Activated naive CD4-positive, alpha-beta T cell treated with anti-CD3 and anti-CD28 coated beads for 36 hours (primary cell): ENCODE measurements around the gene ALOX12B. TPM values are rescaled to one million over a fixed set of nuclear protein-coding genes. Genes with fewer than 3 reads are reported as not detected.
"Not testable (repeated sequence)": the region's sequence is repeated elsewhere in the genome, so short reads cannot be mapped to it uniquely, and the experiment has no call there.

ENCODE experiments used
- CTCF ChIA-PET: fragments of 350-600 bp; sonication (Branson Sonifier 250); formaldehyde crosslinking; loops from one replicate; lab custom pipeline; 2021; ENCODE audit warnings: antibody characterized with exemption; lab: Charles Lee
- DNase-seq: peaks from one replicate; pipeline ENCODE4 v3.0.0-alpha.2; 2020
- H3K27ac Mint-ChIP-seq: one replicate; pipeline ENCODE4 v1.8.0; 2021; ENCODE audit warnings: mild to moderate bottlenecking, mixed read lengths
- H3K27me3 Mint-ChIP-seq: one replicate; pipeline ENCODE4 v1.8.0; 2021; ENCODE audit warnings: low read depth, mixed read lengths
- H3K36me3 Mint-ChIP-seq: one replicate; pipeline ENCODE4 v1.8.0; 2021; ENCODE audit warnings: low read depth, mixed read lengths
- H3K4me1 Mint-ChIP-seq: one replicate; pipeline ENCODE4 v1.8.0; 2021; ENCODE audit warnings: low read depth, mixed read lengths
- H3K4me3 Mint-ChIP-seq: one replicate; pipeline ENCODE4 v1.8.0; 2021; ENCODE audit warnings: mild to moderate bottlenecking, moderate library complexity, mixed read lengths
- H3K9me3 Mint-ChIP-seq: one replicate; pipeline ENCODE4 v1.8.0; 2021; ENCODE audit warnings: mixed read lengths
- intact Hi-C: fragments of 100-400 bp; cut with micrococcal nuclease; formaldehyde crosslinking; loops from one replicate; pipeline ENCODE4 v1.15.1; 2023
- total RNA-seq, 2 experiments: library from RNA; stranded (reverse); gene quantifications; one replicate each; pipeline ENCODE4 v1.2.3, GENCODE V29; 2021

The ALOX12B gene
- total RNA-seq, 2 experiments from 2014 or later, result 2.0 to 2.1 TPM

DNA sequence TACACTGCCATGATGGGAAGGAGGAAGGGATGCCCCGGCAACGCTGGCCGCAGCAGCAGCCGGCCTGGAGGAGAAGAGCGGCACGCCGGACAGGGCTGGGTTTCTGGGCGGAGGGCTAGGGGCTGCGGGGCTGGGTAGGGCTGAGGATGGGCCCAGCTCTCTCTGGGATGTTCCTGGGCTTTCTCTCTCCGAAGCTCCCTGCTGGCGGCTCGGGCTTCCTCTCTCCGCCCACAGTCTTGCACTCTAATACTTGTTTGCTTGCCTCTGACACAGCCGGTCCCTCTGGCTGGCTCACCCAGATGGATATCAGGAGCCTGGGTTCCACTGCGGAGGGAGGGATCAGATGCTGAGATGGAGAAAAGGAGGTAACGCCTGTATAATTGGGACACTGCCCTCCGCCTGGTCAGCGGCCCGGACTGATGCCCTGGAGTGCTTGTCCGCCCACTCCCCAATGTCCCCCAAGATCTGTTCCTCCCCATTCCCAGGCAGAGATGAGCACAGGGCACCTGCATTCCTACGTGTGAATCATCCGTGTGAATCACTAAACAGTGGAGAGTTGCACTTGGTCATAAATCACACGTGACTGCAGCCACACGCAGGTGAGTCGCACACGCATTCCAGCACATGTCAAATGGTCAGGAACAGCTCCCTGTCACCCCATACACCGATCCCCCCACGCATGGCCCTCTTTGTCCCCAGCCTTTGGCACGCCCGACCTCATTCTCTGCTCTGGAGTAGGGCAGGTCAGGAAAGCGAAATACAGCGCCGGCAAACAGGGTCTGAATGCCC, 30.7 kb upstream of the ALOX12B start, which contains the start of gene ALOXE3:
ALOXE3 (minus strand) TSS at position 535 of the 789 bp plus-strand sequence; CDS start at position 11, 524 bp downstream.
- intact Hi-C loops, result loop anchor here (1.0 to 2.0 kb wide), 9 partner anchors 24 to 627 kb away; partner anchors contain the start of genes CCDC42, KDM6B and SLC25A35
- peak; percentile 49 for DNase-seq
- Mint-ChIP-seq H3K9me3 (no peaks in the 10 kb centered on the region), H3K4me1 (peaks cover 40% of the 10 kb centered on the region), H3K4me3 (peak within 1 kb of the TSS; percentile 84), H3K27ac (peak within 1 kb of the TSS; percentile 93), H3K27me3 (peaks cover 32% of the 10 kb centered on the region), H3K36me3 (peaks cover 5% of the 10 kb centered on the region)
- CTCF ChIA-PET, result interaction anchor here (0.5 to 4.8 kb wide), 23 partner anchors 8 to 1022 kb away, joined by 3 to 53 read pairs (median 5); partner anchors contain the start of gene PFAS

DNA sequence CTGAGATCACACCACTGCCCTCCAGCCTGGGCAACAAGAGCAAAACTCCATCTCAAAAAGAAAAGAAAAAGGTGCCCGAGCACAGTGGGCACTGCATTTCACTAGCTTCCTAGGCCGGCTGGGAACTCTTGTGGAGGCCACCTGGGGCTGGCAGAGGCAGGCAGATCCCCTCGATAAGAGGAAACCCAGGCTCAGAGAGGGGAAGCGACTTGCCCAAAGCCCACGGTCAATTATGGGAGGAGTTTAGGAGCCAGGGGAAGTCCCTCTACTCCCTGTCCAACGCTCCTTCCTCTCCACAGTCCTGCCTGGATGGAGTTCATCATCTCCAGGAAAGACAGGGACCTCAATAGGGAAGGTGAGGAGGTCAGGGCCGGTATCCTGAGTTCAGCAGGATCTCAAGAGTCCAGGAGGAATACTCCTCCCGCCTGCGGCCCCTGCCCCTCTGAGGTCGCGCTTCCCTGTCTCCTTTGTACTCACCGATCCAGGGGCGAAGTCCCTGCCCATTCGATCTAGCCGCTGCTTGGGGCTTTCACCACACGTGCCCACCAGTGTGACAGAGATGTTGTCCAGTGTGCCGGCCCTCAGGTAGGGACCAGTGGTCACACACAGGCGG, 30.0 kb upstream of the ALOX12B start:
- H3K4me3 Mint-ChIP-seq, result peak overlapping the region; percentile 84
- peaks cover 5% of the 10 kb centered on the region for H3K36me3 Mint-ChIP-seq
- H3K9me3 Mint-ChIP-seq, result no peaks in the 10 kb centered on the region
- DNase-seq, result no peak
- peaks cover 29% of the 10 kb centered on the region for H3K27me3 Mint-ChIP-seq
- H3K27ac Mint-ChIP-seq, result peak overlapping the region; percentile 25
- CTCF ChIA-PET, result interaction anchor here (0.5 to 4.8 kb wide), 11 partner anchors 10 to 1021 kb away, joined by 3 to 53 read pairs (median 10); no protein-coding TSS in a partner anchor
- peaks cover 35% of the 10 kb centered on the region for H3K4me1 Mint-ChIP-seq
- intact Hi-C loops, result no loop called here

DNA sequence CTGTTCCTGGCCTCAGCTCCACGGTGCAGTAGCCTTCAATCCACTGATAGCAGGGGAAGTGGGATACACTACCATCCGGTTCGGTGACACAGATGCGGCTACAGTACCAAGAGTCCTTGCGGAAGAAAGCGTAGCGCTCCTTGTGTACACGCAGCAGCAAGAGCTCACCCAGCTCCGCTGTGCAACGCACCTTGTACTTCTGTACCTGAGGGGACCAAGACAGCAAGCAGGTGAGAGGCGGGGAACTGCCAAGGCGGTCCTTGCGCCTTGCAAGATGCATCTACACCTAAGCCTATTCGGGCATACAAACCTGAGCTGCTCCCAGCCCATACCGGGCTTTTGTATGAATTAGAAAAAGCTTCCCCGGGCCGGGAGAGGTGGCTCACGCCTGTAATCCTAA, 29.3 kb upstream of the ALOX12B start:
- peaks cover 5% of the 10 kb centered on the region for H3K36me3 Mint-ChIP-seq
- no peak overlapping the region for H3K4me3 Mint-ChIP-seq
- H3K27ac Mint-ChIP-seq, result no peak overlapping the region
- DNase-seq, result no peak
- intact Hi-C loops, result no loop called here
- no peaks in the 10 kb centered on the region for H3K9me3 Mint-ChIP-seq
- peaks cover 26% of the 10 kb centered on the region for H3K27me3 Mint-ChIP-seq
- H3K4me1 Mint-ChIP-seq, result peaks cover 33% of the 10 kb centered on the region
- CTCF ChIA-PET, result interaction anchor here (0.6 to 4.8 kb wide), 8 partner anchors 9 to 100 kb away, joined by 3 to 53 read pairs (median 8); no protein-coding TSS in a partner anchor

DNA sequence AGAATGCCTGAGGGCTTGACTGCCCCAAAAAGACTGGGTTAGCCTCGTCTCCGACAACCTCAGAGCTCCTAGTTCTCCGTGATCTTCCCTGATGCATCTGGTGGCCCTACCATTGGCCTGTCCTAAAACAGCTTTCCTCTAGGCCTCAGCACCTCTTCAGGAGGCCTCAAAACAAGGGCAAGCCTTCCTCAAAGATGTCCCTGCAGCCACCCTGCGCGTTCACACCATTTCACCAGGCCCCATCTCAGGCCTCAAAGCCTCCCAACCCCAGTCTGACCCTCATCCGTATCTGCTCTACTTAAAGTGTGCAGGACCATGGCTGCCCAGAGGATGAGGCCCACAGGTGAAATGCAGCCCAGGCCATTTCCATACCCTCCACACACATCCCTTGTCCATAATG, 23.4 kb upstream of the ALOX12B start:
- H3K27me3 Mint-ChIP-seq, result peaks cover 9% of the 10 kb centered on the region
- H3K4me3 Mint-ChIP-seq, result no peak overlapping the region
- DNase-seq, result no peak
- peaks cover 2% of the 10 kb centered on the region for H3K4me1 Mint-ChIP-seq
- H3K36me3 Mint-ChIP-seq, result no peaks in the 10 kb centered on the region
- H3K9me3 Mint-ChIP-seq, result no peaks in the 10 kb centered on the region
- CTCF ChIA-PET, result interaction anchor here (0.9 to 7.8 kb wide), 18 partner anchors 9 to 367 kb away, joined by 3 to 93 read pairs (median 7); partner anchors contain the start of genes ALOX12B and HES7
- intact Hi-C loops, result loop anchor here (1.0 kb wide), 3 partner anchors 17 to 51 kb away; no protein-coding TSS in a partner anchor
- H3K27ac Mint-ChIP-seq, result no peak overlapping the region

DNA sequence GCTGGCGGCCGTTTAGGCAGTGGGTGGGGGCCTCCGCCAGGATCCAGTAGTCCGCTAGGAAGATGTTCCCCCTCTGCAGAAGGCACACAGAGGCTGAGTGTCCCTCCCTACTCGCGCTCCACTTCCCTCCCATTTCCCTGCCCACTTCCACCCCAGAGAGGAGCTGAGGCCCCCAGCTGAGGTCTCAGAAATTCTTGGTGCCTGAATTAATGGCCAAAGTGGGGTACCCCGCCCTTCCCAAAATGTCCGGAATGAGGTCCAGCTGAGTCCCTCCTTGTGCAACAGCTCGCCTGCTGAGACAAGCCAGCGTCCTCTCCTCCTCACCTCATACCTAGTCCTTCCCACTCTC, 22.9 kb upstream of the ALOX12B start:
- intact Hi-C loops, result loop anchor here (1.0 kb wide), 3 partner anchors 16 to 50 kb away; no protein-coding TSS in a partner anchor
- Mint-ChIP-seq H3K36me3 (no peaks in the 10 kb centered on the region), H3K4me3 (no peak overlapping the region), H3K27me3 (peaks cover 6% of the 10 kb centered on the region), H3K27ac (no peak overlapping the region), H3K9me3 (no peaks in the 10 kb centered on the region), H3K4me1 (peaks cover 2% of the 10 kb centered on the region)
- CTCF ChIA-PET, result interaction anchor here (0.9 to 7.8 kb wide), 19 partner anchors 9 to 366 kb away, joined by 3 to 93 read pairs (median 5); partner anchors contain the start of genes ALOX12B and HES7
- DNase-seq, result no peak

DNA sequence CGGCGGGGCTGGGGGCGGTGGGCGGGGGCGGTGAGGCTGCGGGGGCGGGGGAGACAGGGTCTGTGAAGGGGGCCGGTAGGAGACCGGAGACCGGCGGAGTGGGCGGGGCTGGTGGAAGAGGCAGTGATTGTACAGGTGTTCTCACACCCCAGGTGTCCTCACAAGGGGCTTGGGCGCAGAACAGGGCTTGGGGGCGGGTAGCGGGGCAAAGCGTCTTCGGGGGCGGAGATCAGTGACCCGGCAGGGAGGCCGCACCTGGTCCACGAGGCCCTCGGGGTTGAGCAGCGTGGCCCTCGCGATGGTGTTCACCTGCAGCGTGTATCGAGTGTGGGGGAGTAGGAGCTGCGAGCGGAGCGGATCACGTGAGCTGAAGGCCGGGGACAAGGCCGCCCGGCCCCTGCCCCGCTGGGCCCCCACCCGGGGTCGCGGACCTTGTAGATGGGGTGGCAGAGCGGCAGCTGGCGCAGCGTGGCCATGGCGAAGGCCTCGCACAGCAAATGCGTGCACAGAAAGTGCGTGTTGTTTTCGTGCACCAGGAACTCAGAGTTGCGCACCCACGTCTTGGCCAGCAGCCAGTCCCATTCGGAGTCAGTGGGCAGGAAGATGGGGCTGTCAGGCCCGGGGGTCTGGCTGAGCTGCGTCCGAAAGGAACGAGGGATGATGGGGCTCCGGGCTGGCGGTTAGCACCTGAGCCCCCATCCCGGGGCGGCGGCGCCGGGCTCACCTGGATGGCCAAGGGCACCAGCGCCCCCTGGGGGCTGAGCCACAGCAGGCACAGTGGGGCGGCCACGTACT, 22.3 kb upstream of the ALOX12B start:
- Mint-ChIP-seq H3K9me3 (no peaks in the 10 kb centered on the region), H3K36me3 (no peaks in the 10 kb centered on the region), H3K4me1 (peaks cover 2% of the 10 kb centered on the region), H3K27me3 (peaks cover 6% of the 10 kb centered on the region), H3K27ac (no peak overlapping the region), H3K4me3 (peak overlapping the region; percentile 34)
- intact Hi-C loops, result loop anchor here (1.0 kb wide), 3 partner anchors 16 to 50 kb away; no protein-coding TSS in a partner anchor
- DNase-seq, result peak; percentile 81
- CTCF ChIA-PET, result interaction anchor here (0.9 to 7.8 kb wide), 18 partner anchors 9 to 172 kb away, joined by 3 to 93 read pairs (median 7); partner anchors contain the start of genes ALOX12B and HES7

DNA sequence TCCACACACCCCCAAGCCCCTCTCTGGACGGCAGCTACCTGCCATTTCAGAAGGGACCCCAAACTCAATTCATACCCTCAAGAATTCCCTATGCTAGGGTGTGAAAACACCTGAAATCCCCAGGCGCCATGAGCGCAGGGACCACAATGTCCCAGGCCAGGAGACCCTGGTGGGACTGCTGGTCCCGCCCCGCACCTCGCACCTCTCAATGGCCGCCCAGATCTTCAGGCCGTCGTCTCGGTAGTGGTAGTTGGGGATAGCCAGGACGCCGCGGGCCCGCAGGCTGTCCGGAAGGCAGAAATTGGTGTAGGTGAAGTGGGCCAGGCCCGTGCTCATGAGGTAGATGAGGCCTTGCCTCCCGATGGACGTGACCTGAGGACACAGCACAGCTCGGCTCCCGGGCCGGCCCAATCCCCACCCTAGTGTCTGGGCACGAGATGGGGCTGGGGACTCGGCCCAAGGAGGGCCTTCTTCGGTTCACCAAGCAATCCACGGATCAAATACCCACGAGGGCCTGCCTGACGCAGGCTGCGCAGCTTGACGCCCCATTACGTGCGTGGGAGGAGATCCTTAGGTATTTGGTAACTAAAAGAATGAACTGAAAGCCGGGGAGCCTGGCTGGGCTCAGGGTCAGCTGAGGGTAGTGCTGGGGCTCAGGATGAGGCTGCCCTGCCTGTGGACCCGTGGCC, 21.6 kb upstream of the ALOX12B start:
- Mint-ChIP-seq H3K27me3 (peaks cover 3% of the 10 kb centered on the region), H3K27ac (no peak overlapping the region), H3K9me3 (no peaks in the 10 kb centered on the region), H3K4me3 (no peak overlapping the region), H3K4me1 (peaks cover 2% of the 10 kb centered on the region), H3K36me3 (no peaks in the 10 kb centered on the region)
- CTCF ChIA-PET, result interaction anchor here (0.6 to 7.8 kb wide), 14 partner anchors 9 to 174 kb away, joined by 3 to 93 read pairs (median 14); partner anchors contain the start of gene ALOXE3
- DNase-seq, result no peak
- intact Hi-C loops, result no loop called here

DNA sequence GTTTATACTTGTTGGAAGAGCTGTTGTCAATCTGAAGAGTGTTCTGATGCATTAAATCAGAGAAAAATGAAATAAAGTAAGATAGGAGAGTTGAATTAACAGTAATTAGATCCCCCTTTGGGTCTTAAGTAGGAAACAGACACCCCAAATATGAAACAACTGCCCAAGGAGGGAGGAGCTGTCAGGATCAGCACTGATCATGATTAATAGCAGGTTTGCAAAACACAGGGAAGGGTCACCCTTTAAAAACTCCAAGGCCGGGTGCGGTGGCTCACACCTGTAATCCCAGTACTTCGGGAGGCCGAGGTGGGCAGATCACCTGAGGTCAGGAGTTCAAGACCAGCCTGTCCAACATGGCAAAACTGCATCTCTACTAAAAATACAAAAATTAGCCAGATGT, 19.5 kb upstream of the ALOX12B start:
- H3K36me3 Mint-ChIP-seq, H3K27me3 Mint-ChIP-seq, DNase-seq, H3K9me3 Mint-ChIP-seq, H3K27ac Mint-ChIP-seq, H3K4me1 Mint-ChIP-seq, H3K4me3 Mint-ChIP-seq, intact Hi-C loops: not testable (repeated sequence)
- CTCF ChIA-PET, result interaction anchor here (1.1 to 7.8 kb wide), 4 partner anchors 11 to 46 kb away, joined by 4 to 93 read pairs (median 12); partner anchors contain the start of gene ALOXE3

DNA sequence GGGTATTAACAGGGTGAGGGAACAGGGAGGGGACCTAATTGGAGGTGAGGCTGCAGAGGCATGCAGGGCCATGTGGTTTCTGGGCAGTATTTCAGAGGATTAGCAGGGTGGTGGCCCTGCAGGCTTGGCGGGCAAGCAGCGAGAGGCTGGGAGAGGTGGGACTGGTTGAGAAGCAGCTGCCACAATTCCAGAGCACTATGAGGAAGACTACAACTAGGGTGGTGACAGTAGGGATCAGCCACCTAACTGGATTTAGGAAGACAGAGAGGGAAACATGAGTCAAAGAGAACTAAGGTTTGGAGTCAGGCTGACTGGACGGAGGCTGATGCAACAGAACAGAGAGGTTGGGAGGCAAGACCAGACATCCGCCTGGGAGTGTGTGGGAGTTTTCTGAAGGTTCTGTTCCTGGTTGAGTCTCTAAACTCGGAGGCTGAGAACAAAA, 18.5 kb upstream of the ALOX12B start:
- H3K27ac Mint-ChIP-seq, result no peak overlapping the region
- no peak for DNase-seq
- CTCF ChIA-PET, result interaction anchor here (0.7 to 7.8 kb wide), 7 partner anchors 12 to 45 kb away, joined by 4 to 93 read pairs (median 8); partner anchors contain the start of gene ALOXE3
- H3K9me3 Mint-ChIP-seq, result no peaks in the 10 kb centered on the region
- peaks cover 2% of the 10 kb centered on the region for H3K4me1 Mint-ChIP-seq
- intact Hi-C loops, result no loop called here
- H3K4me3 Mint-ChIP-seq, result no peak overlapping the region
- H3K27me3 Mint-ChIP-seq, result no peaks in the 10 kb centered on the region
- H3K36me3 Mint-ChIP-seq, result no peaks in the 10 kb centered on the region

DNA sequence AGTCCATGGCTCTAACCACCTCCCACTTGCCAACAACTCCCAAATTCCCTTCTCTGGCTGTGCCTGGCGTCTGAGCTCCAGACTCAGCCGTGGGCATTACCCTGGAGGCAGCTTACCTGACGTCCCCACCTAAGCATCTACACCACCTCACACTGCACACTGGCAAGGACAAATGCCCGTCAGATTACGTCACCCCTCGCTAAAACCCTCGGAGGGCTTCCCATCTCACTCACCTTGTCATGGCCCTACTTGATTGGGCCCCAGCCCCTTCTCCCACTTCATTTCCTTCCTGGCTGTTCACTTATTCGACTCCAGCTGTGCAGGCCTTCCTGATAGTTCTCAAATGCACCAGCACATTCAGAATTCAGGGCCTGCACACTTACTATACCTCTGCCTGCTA, 17.4 kb upstream of the ALOX12B start:
- H3K27me3 Mint-ChIP-seq, result no peaks in the 10 kb centered on the region
- intact Hi-C loops, result no loop called here
- no peak overlapping the region for H3K4me3 Mint-ChIP-seq
- H3K4me1 Mint-ChIP-seq, result no peaks in the 10 kb centered on the region
- CTCF ChIA-PET, result interaction anchor here (0.7 to 2.5 kb wide), 6 partner anchors 11 to 44 kb away, joined by 3 to 25 read pairs (median 5); no protein-coding TSS in a partner anchor
- H3K9me3 Mint-ChIP-seq, result no peaks in the 10 kb centered on the region
- H3K36me3 Mint-ChIP-seq, result no peaks in the 10 kb centered on the region
- no peak overlapping the region for H3K27ac Mint-ChIP-seq
- no peak for DNase-seq

DNA sequence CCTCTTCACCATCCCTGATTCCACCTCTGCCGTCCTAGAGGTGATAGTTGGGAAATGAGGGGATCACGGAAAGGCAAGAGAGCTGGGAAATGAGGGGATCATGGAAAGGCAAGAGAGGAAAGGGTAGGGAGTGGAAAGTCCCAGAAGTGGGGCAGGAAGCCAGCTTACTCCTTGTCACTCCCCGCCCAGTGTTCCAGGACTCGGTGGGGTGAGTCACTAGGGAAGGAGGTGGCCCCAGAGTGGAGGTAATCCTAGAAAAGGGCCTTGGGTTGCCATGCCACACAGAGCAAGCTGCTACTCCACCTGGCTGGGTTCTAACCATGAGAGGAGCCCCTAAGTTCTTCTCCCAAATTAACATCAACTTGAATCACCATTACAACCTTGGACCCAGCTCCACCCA, 16.0 kb upstream of the ALOX12B start:
- no peak overlapping the region for H3K4me3 Mint-ChIP-seq
- intact Hi-C loops, result no loop called here
- CTCF ChIA-PET, result interaction anchor here (0.9 to 2.5 kb wide), 6 partner anchors 10 to 46 kb away, joined by 3 to 25 read pairs (median 4); no protein-coding TSS in a partner anchor
- H3K27ac Mint-ChIP-seq, result no peak overlapping the region
- no peaks in the 10 kb centered on the region for H3K9me3 Mint-ChIP-seq
- no peak for DNase-seq
- no peaks in the 10 kb centered on the region for H3K4me1 Mint-ChIP-seq
- H3K36me3 Mint-ChIP-seq, result no peaks in the 10 kb centered on the region
- no peaks in the 10 kb centered on the region for H3K27me3 Mint-ChIP-seq
